Fibroblast of skin of scalp (primary cell): Measurements from ENCODE around the gene CPED1.
A peak's percentile ranks its signal among the peaks of the same experiment; 100 is the strongest.
"Not testable (repeated sequence)": the region's sequence is repeated elsewhere in the genome, so short reads cannot be mapped to it uniquely, and the experiment has no call there.

Source experiments
- DNase-seq: peaks from one replicate; pipeline ENCODE4 v3.0.0-alpha.2; 2013

The CPED1 gene

DNA sequence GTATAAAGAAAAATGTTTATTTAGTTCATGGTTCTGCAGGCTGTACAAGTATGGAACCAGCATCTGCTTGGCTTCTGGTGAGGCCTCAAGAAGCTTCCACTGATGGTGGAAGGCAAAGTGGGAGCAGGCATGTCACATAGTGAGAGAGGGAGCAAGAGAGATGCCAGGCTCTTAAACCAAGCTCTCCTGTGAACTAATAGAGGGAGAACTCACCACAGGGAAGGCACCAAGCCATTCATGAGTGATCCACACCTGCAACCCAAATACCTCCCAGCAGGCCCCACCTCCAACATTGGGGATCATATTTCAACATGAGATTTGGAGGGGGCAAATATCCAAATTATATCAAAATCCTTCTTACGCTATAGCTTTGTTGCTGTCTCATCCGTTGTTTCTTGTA lies 113.1 kb downstream of the CPED1 start:
- DNase-seq: no peak

DNA sequence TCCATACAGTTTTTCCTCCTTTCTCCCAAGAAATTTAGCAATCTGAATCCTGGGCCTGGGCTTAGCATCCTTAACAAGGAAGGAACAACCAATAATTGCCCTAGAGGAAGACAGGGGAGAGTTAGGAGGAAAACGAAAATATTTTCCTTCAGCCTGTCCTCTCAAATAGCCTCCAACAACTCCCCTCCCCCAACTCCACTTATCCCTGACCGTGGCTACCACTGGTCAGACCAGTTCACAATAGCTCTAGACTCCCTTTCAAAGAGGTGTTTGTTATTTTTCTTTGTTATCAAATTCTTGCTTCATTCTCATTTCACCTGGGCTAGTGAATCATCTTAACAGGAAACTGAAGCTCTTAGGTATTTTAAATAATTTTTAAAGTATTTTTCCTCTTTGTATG lies 114.1 kb downstream of the CPED1 start:
- DNase-seq: no peak

DNA sequence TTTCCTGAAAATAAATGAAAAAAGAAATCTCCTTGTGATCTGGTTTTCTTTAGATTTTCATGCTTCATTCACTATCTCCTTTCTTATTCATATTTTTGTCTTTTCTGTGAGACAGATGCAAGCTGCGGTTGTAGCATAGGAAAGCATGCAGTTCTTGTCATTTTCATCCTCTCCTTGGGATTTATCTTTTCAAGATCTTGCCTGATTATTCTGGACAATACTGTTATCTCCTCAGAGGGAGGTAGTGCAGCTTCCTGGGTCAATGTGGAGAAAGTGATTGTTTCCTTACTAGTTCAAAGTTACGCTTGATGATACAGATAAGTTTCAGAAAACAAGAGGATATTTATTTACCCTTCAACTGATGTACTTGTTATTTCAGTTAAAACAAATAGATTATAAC lies 114.6 kb downstream of the CPED1 start:
- DNase-seq: no peak

DNA sequence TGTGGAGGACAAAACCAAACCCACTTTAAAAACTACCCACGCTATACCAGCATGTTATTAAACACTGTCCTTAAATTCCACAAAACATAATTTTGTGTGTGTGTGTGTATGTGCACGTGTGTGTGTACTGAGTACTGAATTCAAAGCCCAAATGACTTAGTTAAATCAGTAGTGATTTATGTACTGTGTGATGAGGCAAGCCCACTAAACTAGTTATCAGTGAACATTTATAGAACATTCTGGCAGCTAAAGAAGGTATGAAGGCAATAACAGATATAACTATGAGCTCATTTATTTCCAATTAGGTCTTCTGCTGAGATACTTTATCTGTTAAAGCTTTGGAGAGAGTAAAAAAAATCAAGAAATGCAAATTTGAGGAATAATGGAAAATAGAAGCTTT lies 115.1 kb downstream of the CPED1 start:
- DNase-seq: no peak

DNA sequence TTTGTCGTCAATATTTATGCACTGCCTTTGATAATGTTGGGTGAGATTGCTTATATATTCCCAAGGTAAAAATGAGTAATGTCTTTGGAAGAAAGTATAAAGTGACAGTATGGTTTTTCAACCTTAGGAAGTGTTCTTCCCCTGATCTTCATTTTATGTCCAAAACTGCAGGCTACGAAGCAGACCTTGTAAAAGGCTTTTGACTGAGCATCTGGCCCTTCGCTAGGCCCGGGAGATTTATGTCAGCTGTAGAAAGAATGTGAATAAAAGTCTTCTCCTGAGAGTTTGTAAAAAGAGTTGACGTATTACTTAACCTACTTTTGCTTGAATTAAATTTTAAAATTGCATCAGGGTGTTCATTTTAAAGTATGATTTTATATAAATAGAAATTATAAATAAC lies 116.8 kb downstream of the CPED1 start:
- no peak for DNase-seq

DNA sequence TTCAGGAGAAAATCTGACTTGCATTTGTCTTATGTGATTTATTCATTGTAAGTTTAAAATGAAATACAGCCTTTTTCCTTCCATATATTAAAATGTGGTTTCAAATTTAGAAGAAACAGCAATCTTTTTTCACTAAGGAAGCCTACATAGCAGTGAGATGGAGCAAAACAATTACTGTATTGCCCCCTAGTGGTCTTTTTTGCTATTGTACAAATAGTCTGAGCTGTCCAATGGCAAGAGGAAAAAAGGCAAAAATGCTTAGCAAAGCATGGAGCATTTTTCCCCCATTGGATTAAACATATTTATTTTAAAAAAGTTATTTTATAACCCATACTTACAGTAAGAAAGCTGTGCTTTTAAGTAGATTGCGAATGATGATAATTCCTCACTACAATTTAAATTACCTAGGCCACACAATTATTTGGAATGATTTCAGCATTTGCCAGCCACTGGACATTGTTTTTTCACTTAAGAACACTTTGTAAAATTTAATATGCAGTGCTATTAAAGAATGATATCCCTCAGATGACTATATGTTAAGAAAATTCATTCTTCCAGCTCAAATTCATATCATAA lies 119.5 kb downstream of the CPED1 start:
- DNase-seq: peak; percentile 78

DNA sequence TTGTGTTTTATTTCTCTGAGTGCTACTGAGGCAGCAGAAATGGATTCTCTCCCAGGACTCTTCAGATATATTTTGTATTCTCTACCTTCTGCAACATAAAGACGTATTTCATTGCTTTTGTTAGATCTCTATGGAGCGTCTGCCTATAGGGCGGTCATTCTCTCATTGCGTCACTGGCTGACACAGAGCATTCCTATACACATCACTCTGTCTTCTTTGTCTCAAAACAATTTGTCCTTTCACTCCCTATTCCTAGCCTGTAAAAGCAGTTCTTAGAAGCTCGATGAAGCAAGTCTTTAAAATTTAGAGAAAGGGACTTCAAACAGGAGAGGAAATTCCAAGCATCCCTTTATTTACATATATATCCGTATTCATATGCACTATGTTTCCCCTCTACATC lies 120.6 kb downstream of the CPED1 start:
- DNase-seq: no peak

DNA sequence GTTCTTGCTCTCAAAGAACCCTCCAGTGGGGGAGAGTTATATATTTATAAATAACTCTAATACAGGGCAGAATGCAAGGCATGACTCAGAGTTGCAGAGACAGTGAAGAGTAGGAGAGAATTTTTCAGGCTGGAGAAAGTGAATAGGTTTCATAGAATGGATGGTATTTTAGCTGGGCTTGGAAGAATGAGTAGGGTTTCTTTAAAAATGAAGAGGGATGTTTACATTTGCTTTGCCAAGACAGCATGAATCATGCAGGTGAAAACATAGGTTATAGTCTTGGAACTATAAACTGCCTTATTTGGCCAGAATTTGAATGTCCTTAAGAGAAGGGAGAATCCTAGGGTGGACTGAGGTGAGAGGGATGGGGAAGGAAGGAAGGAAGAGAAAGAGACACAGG lies 124.8 kb downstream of the CPED1 start:
- peak; percentile 44 for DNase-seq

DNA sequence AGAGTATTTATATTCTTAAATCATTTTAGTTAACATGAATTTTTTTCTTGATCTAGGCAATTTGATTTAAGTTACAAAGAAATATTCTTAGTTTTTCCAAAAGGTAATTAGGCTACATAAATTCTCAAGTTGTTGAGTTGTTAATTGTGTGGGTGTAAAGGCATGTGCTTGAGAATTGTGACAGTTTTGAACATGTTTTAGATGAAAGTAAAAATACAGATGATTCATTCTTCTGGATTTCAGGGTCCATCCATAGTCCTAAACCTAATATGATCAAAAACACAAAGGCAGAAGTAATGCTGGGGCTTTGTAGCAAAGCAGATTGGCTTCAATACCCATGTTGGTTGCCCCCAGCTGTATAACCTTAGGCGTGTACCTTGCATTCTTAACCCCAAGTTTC lies 127.9 kb downstream of the CPED1 start:
- no peak for DNase-seq

DNA sequence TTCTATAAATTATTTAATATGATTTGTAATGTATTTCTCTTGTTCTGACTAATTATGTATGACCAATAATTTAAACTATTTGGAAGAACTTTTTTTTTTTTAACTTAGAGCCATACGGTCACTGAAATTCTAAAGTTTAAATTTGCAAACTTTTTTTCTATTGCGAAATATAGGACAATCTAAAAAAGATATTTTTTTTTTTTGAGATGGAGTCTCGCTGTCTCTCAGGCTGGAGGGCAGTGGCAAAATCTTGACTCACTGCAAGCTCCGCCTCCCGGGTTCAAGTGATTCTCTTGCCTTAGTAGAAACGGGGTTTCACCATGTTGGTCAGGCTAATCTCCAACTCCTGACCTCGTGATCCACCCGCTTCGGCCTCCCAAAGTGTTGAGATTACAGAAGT lies 130.5 kb downstream of the CPED1 start:
- no peak for DNase-seq

DNA sequence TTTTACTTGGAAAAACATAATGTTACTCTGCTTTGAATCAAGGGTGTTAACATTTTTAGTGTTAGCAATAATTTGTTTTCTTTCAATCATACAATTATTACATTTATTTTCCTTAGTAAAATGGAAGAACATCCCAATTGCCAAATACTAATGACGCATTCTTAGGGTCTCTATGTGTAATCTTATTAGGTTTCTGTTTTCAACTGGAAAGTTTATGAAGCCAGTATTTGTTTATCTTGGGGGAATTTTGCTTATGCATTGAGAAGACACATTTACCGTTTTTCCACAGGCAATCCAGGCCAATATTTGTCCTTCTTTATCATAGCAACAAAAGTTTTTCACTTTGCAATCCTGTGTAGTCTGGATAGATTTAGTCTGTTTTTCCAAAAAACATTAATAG lies 134.5 kb downstream of the CPED1 start:
- no peak for DNase-seq

DNA sequence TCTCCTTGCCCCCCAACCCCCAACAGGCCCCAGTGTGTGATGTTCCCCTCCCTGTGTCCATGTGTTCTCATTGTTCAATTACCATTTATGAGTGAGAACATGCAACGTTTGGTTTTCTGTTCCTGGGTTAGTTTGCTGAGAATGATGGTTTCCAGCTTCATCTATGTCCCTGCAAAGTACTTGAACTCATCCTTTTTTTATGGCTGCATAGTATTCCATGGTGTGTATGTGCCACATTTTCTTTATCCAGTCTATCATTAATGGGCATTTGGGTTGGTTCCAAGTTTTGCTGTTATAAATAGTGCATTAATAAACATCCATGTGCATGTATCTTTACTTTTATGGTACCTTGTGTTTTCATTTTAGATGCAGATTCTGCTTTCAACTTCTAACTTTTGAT lies 136.9 kb downstream of the CPED1 start:
- not testable (repeated sequence) for DNase-seq

DNA sequence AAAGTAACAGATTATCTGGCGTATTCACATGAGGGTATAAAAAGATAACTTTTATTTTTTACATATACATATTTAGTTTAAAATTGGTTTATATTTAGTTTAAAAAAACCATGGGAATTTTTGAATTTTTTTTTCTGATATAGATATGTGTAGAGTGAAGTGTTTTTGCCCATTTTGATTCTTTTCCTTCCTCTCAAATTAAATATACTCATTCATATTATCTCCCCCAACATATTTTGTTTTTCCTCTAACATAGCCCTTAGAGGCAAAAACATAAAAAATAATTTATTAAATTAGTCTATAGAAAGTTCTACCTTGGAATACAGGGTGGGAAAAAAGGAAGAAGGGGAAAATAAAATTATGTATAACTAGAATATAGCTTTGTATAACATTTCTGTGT lies 137.7 kb downstream of the CPED1 start:
- DNase-seq: no peak

DNA sequence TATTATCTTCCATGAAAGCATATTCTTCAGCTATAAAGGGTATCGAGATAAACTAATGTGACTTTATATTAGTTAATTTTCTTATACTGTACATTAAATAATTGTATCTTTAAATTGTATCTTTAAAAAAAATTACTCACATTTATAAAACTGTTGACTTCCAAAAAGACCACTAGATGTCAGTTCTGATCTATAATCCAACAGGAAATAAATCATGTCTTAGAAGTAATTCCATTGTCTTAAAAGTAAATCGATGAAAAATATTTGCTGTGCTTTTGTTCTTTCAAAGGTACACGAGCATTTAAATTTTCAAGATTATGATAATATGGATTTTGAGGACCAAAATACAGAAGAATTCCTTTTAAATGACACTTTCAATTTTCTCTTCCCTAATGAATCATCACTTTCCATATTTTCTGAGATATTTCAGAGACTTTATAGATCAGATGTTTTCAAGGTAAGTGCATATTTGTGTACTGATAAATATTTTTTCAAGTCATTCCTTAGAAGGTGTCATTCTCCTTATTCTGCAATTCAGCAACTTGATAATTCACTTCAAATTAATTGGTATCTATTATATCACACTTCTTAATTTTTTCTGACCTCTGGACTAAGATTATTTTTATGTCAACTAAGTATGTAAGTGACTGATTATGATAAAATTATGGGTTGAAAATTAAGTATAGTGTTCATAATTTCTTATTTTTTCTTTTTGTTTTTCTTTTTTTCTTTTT lies 138.5 kb downstream of the CPED1 start:
- DNase-seq: peak; percentile 48

DNA sequence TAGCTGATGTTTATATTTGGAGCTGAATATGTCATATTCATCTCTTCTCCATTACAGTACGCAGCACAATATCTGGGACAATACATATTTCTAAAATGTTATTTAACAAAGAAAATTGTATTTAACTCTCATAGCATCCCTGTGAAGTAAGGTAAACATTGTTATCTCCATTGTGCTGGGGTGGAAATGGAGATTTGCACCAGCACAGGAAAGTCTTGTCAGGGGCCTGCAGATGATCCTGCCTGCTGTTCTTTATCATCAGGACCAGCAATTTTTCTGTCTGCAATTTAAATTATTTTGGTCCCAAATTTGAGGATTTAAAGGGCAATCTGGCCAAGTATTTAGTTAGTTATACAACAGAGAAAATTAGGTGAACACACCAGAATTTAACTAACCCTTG lies 144.4 kb downstream of the CPED1 start:
- DNase-seq: no peak

DNA sequence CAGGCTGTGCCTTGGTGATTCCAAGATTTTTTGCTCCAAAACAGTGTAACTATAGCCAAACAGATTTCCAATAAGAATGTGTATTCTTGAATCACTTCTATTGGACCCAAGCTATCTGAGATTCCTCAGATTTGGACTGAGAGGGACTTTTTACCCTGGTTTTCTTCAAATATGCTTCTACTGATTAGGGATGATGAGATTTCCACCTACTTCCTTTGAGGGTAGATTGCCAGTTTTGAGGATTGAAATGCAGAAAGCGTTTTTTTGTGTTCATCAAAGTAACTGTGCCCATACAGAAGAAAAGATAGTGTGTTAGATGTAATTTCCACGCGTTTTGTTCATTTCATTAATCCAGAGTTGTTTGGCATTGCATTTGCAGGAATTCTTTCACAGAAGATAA lies 144.9 kb downstream of the CPED1 start:
- DNase-seq: no peak

DNA sequence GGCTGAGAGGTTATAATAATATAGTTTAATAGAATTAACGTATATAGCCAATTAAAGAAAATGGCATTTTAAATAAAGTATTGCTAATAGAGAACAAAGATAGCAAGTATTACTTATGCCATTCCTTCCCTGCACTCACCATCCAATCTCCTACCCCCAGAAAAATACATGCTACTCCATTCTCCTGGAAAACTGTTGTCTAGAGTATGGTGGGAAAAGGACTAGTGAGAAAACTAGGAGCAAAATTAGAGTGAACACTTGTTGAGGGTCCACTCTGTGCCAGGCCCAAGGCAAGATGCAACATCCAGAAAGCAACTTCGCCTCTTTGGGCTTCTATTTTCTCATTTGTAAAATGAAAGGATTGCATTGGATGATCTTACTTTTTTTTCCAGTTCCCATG lies 149.1 kb downstream of the CPED1 start:
- DNase-seq: no peak

DNA sequence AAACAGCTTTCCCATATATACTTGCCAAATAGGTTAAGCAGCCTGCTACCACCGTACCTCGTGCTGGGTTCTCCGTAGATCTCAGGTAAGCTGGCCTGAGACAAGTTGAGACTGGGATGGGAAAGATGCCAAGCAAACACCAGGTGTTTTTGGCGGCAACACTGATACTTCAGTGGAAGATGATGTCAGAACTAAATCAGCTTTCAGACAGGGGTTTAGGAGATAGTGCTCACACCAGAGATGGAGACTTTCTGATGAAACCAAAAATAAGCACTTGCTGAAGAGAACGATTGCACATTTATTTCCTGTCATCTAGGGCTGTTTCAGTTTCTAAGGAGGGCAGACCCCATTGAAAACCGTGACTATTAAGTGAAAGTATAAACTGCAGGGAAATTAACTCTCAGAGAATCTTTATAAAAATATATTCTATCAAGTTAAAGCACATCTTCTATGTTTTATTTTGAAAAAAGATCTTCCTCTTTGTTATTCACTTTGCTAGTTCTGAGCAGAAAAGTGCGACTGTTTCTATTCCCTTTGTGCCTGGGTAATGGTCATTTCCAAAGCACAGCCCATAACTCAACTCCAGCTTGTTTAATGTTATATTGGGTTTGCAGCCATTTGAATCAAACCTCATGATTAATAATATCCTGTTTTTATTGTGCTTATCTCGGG lies 149.9 kb downstream of the CPED1 start:
- peak; percentile 34 for DNase-seq

DNA sequence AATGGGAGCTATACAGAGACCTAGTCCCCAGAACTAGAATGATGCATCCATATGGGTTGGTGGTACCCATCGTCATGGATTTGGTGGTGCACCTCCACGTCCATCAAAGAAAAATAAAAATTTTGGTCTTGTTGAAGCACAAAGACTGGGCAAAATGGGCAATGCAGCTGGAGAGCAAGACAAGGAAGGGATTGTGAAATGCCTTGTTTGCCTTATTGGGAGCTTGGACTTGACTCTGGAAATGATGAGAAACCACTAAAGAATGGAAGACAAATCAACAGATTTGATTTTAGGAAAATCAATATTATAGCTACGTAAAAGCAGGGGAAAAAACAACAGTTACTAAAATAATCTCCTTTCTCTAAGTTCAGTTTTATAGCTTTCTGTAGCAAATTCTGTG lies 150.9 kb downstream of the CPED1 start:
- DNase-seq: no peak

DNA sequence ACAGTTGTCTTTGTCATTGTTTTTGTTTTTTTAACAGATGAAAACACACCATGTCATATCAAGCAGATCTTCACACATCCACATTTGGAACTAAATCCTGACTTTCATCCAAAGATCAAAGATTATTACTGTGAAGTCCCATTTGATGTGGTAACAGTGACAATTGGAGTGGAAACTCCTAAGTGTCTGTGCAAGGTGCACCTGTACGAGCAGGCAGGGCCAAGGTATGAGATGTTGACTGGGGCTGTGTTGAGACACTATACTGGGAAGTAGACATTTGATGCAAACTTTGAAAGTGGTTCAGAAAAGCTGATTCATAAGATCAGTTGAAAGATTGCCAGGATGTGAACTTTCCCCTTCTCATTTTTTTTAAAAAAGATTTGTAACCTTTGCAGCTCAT lies 152.3 kb downstream of the CPED1 start:
- DNase-seq: no peak

DNA sequence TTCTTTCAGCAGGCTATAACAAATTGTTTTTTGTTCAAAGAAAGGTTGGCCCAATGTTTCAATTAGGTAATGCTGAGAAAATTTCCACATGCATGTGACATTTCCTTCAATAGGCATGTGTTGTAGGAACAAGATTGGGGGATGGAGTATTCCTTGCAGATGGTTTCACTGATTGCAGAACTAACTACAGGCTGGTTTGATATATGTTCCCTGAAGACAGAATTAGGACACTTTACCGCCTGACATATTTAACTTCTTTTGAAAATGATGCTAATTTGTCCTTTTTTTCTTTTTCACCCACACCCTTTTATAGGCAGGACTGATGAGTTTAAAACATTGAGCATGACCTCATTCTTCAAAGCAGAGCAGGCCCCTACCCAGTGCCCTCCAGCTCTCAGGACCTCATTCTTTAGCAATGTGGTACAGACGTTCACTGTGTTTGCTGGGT lies 163.3 kb downstream of the CPED1 start:
- no peak for DNase-seq

DNA sequence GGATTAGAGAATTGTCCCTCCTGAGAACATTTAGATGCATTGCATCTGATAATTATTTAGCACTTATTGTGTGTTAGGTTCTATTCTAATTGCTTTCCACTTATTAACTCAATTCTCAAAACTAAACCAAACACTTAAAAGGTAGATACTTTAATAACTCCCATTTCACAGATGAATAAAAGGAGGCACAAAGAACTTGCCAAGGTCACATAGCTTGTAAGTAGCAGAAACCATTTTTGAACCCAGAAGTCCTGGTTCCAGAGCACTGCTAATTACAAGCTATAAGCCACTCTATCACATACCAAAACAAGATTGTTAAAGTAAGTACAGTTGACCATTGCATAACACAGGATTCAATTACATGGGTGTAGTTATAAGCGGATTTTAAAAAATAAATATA lies 164.9 kb downstream of the CPED1 start:
- no peak for DNase-seq

DNA sequence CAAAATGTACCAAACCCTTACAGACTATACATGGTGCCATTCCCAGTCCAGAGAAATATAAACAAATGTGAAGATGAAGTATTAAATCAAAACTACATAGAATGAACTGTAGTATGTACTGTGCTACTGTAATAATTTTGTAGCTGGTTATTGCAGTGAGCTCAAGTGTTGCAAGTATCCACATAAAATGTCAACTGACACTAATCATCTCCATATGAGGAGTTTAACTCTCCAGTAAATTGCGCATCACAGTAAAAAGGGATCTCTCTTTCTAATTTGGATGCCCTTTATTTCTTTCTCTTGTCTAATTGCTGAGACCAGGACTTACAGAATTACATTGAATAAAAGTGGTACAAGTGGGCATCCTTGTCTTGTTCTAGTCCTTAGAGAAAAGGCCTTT lies 165.5 kb downstream of the CPED1 start:
- DNase-seq: no peak

DNA sequence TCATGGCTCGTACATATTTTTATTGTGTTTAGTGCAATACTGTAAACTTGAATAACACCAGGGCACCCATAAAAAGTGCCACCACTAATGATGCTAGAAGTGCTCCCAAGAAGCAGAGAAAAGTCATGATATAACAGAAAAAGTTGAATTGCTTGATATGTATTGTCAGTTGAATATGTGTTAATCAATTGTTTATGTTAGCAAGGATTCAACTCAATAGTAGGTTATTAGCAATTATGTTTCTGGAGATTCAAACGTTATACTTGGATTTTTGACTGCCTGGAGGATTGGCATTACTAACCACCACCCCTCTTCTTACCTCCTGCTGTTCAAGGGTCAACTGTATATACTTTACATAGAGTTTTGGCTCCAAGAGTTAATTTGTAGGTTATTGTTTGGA lies 168.3 kb downstream of the CPED1 start:
- DNase-seq: no peak
